SJSA1 (cell line): ENCODE results near the gene ZSCAN31. TPM values are rescaled to one million over a fixed set of nuclear protein-coding genes. Genes with fewer than 3 reads are reported as not detected.
"Not testable (repeated sequence)": the region's sequence is repeated elsewhere in the genome, so short reads cannot be mapped to it uniquely, and the experiment has no call there.

Experiments used
- DNase-seq, 2 experiments: peaks; one replicate each; pipeline ENCODE4 v3.0.0-alpha.2; 2015 to 2020; ENCODE audit warnings: low spot score in 2 of 2, low read depth in 1 of 2
- H3K27ac ChIP-seq: fragments of 250-450 bp; sonication (Bioruptor Pico); 2 replicates; pipeline ENCODE4 v1.5.1; 2020; ENCODE audit warnings: mild to moderate bottlenecking, moderate library complexity
- H3K27me3 ChIP-seq: fragments of 250-450 bp; sonication (Bioruptor Pico); replicated peaks from 2 replicates; pipeline ENCODE4 v1.5.1; 2020; ENCODE audit warnings: mild to moderate bottlenecking, moderate library complexity
- H3K36me3 ChIP-seq: fragments of 250-450 bp; sonication (Bioruptor Pico); 2 replicates; pipeline ENCODE4 v1.5.1; 2020; ENCODE audit warnings: mild to moderate bottlenecking
- H3K4me1 ChIP-seq: fragments of 250-450 bp; sonication (Bioruptor Pico); replicated peaks from 2 replicates; pipeline ENCODE4 v1.6.1; 2021; ENCODE audit warnings: mild to moderate bottlenecking
- H3K4me3 ChIP-seq: fragments of 250-450 bp; sonication (Bioruptor Pico); 2 replicates; pipeline ENCODE4 v1.5.1; 2020; ENCODE audit warnings: mild to moderate bottlenecking
- H3K9me3 ChIP-seq: fragments of 250-450 bp; sonication (Bioruptor Pico); replicated peaks from 2 replicates; pipeline ENCODE4 v1.5.1; 2020; ENCODE audit warnings: mild to moderate bottlenecking
- total RNA-seq: library from RNA; depleted of rRNA; stranded (reverse); fragments of >200 nt; shearing (Covaris generic); gene quantifications from 2 replicates; pipeline ENCODE4 v1.2.3, GENCODE V29; 2014

The ZSCAN31 gene
- total RNA-seq, 1 experiment from 2014 or later = 17.9 TPM

GRCh38 chr6:28323813-28324424 lies 12.0 kb downstream of the ZSCAN31 start:
- H3K9me3 ChIP-seq = peaks cover 23% of the 10 kb centered on the region
- H3K36me3 ChIP-seq = peaks cover 19% of the 10 kb centered on the region
- no peak for DNase-seq
- H3K27me3 ChIP-seq = no peaks in the 10 kb centered on the region
- no peaks in the 10 kb centered on the region for H3K4me1 ChIP-seq
- H3K4me3 ChIP-seq = no peak overlapping the region
- H3K27ac ChIP-seq = no peak overlapping the region

GRCh38 chr6:28322661-28323060 lies 13.3 kb downstream of the ZSCAN31 start:
- Histone ChIP-seq H3K27ac (no peak overlapping the region), H3K4me1 (no peaks in the 10 kb centered on the region), H3K9me3 (peaks cover 23% of the 10 kb centered on the region), H3K27me3 (no peaks in the 10 kb centered on the region), H3K36me3 (peaks cover 17% of the 10 kb centered on the region), H3K4me3 (no peak overlapping the region)
- DNase-seq = no peak

GRCh38 chr6:28317866-28318265 lies 18.1 kb downstream of the ZSCAN31 start:
- H3K9me3 ChIP-seq, H3K4me1 ChIP-seq, H3K27ac ChIP-seq, DNase-seq, H3K27me3 ChIP-seq, H3K4me3 ChIP-seq, H3K36me3 ChIP-seq: not testable (repeated sequence)

DNA sequence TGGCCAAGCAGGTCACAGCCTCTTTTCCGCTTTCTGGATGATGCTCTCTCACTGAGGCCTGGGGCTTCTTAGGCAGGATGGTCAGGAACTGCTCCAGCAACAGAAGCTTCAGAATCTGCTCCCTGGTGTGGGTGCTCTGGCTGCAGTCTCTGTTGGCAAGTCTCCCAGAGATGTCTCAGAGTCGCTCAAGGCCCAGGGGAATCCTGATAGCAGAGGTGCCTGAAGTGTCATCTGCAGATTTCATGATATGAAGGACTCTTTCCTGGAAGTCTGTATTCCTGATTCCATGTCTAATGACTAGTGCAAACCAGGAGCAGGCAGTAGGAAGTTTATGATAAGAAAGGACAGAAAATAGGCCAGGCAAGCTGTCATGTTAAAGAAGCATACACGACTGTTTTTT lies 20.3 kb downstream of the ZSCAN31 start:
- H3K36me3 ChIP-seq = no peaks in the 10 kb centered on the region
- peaks cover 4% of the 10 kb centered on the region; the same call in 1 of the 2 replicates for H3K9me3 ChIP-seq
- H3K27me3 ChIP-seq = no peaks in the 10 kb centered on the region
- DNase-seq = no peak
- H3K27ac ChIP-seq = no peak overlapping the region
- no peak overlapping the region for H3K4me3 ChIP-seq
- no peaks in the 10 kb centered on the region for H3K4me1 ChIP-seq

DNA sequence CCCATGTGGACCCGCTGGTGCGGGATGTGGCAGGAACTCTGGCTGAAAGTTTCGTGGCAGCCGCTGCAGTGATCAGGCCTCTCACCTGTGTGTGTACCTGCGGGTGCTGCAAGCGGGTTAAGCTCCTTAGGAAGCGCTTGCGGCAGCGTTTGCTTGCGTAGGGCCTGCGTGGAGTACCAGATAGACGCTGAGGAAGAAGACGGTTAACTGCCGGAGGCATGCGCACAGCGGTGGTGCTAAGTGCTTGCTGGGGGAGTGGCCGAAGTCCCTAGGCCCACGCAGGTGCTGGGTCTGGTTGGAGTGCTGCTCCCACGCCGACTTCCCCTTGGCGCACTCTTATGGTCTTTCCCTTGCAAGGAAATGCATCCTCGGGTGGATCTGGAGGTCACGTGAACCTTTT lies 23.0 kb downstream of the ZSCAN31 start:
- H3K4me3 ChIP-seq = no peak overlapping the region
- no peaks in the 10 kb centered on the region for H3K36me3 ChIP-seq
- no peaks in the 10 kb centered on the region for H3K27me3 ChIP-seq
- H3K27ac ChIP-seq = no peak overlapping the region
- H3K9me3 ChIP-seq = no peaks in the 10 kb centered on the region
- no peak for DNase-seq
- no peaks in the 10 kb centered on the region for H3K4me1 ChIP-seq

- H3K9me3 ChIP-seq = no peaks in the 10 kb centered on the region
- H3K4me3 ChIP-seq = no peak overlapping the region
- no peaks in the 10 kb centered on the region for H3K27me3 ChIP-seq
- H3K27ac ChIP-seq = no peak overlapping the region
- no peaks in the 10 kb centered on the region for H3K36me3 ChIP-seq
- H3K4me1 ChIP-seq = no peaks in the 10 kb centered on the region
- no peak for DNase-seq
Observed at GRCh38 chr6:28311139-28311823, 24.7 kb downstream of the ZSCAN31 start.

GRCh38 chr6:28306363-28306762 lies 29.6 kb downstream of the ZSCAN31 start:
- not testable (repeated sequence) for H3K4me1 ChIP-seq, H3K36me3 ChIP-seq, H3K9me3 ChIP-seq, H3K4me3 ChIP-seq, H3K27ac ChIP-seq, DNase-seq, H3K27me3 ChIP-seq

DNA sequence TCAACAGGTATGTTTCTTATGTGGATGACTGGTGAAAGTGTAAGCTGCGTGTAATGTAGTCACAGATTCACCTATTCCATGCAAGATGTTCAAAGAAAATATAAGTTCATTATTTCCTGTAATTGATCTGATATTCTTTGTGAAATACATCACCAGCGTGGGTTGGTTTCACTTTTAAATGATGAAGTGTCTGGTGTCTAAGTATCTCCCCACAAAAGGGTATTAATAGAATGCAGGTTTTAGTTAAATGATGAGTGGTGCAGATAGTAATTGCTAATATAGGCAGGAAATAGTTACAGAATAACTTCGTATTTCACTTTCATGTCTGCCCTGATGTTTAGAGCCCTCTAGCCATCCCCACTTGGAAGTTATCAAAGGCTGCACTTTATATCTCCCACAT lies 32.4 kb downstream of the ZSCAN31 start:
- no peak for DNase-seq
- H3K4me3 ChIP-seq = no peak overlapping the region
- H3K9me3 ChIP-seq = no peaks in the 10 kb centered on the region
- no peak overlapping the region for H3K27ac ChIP-seq
- H3K36me3 ChIP-seq = peaks cover 22% of the 10 kb centered on the region
- H3K27me3 ChIP-seq = no peaks in the 10 kb centered on the region
- no peaks in the 10 kb centered on the region for H3K4me1 ChIP-seq

DNA sequence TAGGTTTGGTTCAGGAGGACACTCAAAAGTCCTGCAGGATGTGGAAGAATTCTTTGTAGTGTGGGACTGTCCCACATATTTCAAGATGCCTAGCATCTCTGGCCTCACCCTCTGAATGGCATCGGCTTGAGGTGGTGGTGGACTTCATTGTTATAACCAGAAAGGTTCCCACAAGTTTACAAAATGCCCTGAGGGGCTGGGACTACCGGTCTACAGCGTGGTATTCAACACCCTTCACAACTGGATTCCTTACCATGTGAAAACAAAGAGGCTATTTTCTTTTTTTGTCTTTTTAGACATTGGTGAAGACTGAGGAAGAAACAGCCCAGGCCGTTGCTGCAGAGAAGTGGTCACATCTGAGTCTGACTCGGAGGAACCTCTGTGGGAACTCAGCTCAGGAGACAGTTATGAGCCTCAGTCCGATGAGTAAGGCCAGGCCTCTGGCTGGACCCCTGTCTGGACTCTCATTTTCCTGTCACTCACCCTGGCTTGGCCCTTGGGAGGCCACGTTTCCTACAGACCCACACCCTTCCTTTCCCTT lies 39.4 kb downstream of the ZSCAN31 start:
- Histone ChIP-seq H3K9me3 (no peaks in the 10 kb centered on the region), H3K4me3 (no peak overlapping the region), H3K36me3 (peaks cover 58% of the 10 kb centered on the region), H3K27ac (no peak overlapping the region), H3K27me3 (no peaks in the 10 kb centered on the region), H3K4me1 (no peaks in the 10 kb centered on the region)
- no peak for DNase-seq

DNA sequence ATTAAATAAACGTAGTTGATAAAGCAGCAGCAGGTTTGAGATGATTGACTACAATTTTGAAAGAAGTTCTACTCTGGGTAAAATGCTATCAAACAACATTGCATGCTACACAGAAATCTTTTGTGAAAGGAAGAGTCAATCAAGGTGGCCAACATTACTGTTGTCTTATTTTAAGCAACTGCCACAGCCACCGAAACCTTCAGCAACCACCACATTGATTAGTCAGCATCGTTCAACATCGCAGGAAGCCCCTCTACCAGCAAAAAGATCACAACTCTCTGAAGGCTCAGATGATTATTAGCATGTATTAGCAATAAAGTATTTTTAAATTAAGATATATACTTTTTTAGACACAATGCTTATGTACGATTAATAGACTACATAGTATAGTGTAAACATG lies 40.6 kb downstream of the ZSCAN31 start:
- DNase-seq = no peak
- H3K4me3 ChIP-seq = no peak overlapping the region
- no peak overlapping the region for H3K27ac ChIP-seq
- H3K36me3 ChIP-seq = peaks cover 48% of the 10 kb centered on the region
- no peaks in the 10 kb centered on the region for H3K27me3 ChIP-seq
- no peaks in the 10 kb centered on the region for H3K4me1 ChIP-seq
- no peaks in the 10 kb centered on the region for H3K9me3 ChIP-seq

DNA sequence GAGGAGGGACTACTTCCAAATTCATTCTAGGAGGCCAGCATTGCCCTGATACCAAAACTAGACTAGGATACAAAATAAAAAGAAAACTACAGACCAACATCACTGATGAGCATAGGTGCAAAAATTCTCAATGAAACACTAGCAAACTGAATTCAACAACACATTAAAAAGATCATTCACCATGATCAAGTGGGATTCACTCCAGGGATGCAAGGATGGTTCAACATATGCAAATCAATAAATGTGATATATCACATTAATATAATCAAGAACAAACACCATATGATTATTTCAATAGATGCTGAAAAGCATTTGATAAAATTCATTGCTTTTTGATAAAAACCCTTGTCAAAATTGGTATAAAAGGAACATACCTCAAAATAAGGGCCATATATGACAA lies 44.4 kb downstream of the ZSCAN31 start:
- peaks cover 53% of the 10 kb centered on the region for H3K36me3 ChIP-seq
- no peaks in the 10 kb centered on the region for H3K4me1 ChIP-seq
- H3K4me3 ChIP-seq = no peak overlapping the region
- no peak overlapping the region for H3K27ac ChIP-seq
- no peaks in the 10 kb centered on the region for H3K9me3 ChIP-seq
- no peaks in the 10 kb centered on the region for H3K27me3 ChIP-seq
- DNase-seq = no peak

GRCh38 chr6:28282926-28283325 lies 53.0 kb downstream of the ZSCAN31 start:
- peaks cover 56% of the 10 kb centered on the region for H3K36me3 ChIP-seq

GRCh38 chr6:28281288-28282064 lies 54.5 kb downstream of the ZSCAN31 start, which contains the start of gene PGBD1:
TSS of gene PGBD1 (plus strand) at chr6:28281572. CDS start at chr6:28283814, 2,242 bp downstream.
- peak; percentile 66 to 86 for DNase-seq
- no peak within 1 kb of the TSS for H3K27ac ChIP-seq
- peak within 1 kb of the TSS; percentile 50 for H3K4me3 ChIP-seq
- peaks cover 7% of the 10 kb centered on the region; the same call in 1 of the 2 replicates for H3K9me3 ChIP-seq
- H3K4me1 ChIP-seq = peaks cover 8% of the 10 kb centered on the region; the same call in 1 of the 2 replicates
- H3K27me3 ChIP-seq = no peaks in the 10 kb centered on the region
- H3K36me3 ChIP-seq = peaks cover 52% of the 10 kb centered on the region

More at GRCh38 chr6:28282926-28283325, 53.0 kb downstream of the ZSCAN31 start:
- Histone ChIP-seq H3K4me1 (peaks cover 8% of the 10 kb centered on the region; the same call in 1 of the 2 replicates), H3K27ac (no peak overlapping the region), H3K27me3 (no peaks in the 10 kb centered on the region), H3K9me3 (peaks cover 7% of the 10 kb centered on the region; the same call in 1 of the 2 replicates), H3K4me3 (no peak overlapping the region)
- DNase-seq = no peak
